Measurements from ENCODE around the gene F12. TPM values are rescaled to one million over a fixed set of nuclear protein-coding genes. Genes with fewer than 3 reads are reported as not detected.

The F12 gene
- total RNA-seq, 4 donors from 2014 or later, result 0.36 to 1.2 (median 0.95) TPM; not detected in 1

- no peak for ATAC-seq
- in situ Hi-C loops (cut with MboI; ENCODE audit: low sequenced_read_pairs in 4 of 4) (no loop called here), intact Hi-C loops (cut with DNase I; ENCODE audit: low total_unique reads) (no loop called here)
- H3K4me3 ChIP-seq, result no peak overlapping the region
- H3K4me1 ChIP-seq, result peaks cover 31 to 39% of the 10 kb centered on the region in 2 donors
- peak overlapping the region in 2 of 4 donors; percentile 32 to 61 for H3K27ac ChIP-seq
- H3K9me3 ChIP-seq, result no peaks in the 10 kb centered on the region
- no peak for DNase-seq
- peaks cover 0 to 34% of the 10 kb centered on the region in 2 donors for H3K36me3 ChIP-seq
- TF ChIP-seq POLR2A (IDR thresholded peaks at IDR 0.05) (no peak), CTCF (IDR thresholded peaks at IDR 0.05 in 4 of 5, conservative IDR thresholded peaks at IDR 0.05 in 1 of 5) (no peak)
- H3K27me3 ChIP-seq, result no peaks in the 10 kb centered on the region
Observed at GRCh38 chr5:177430972-177431316, 21.6 kb upstream of the F12 start.

GRCh38 chr5:177430140-177430951 lies 21.0 kb upstream of the F12 start:
- DNase-seq, result no peak
- no peaks in the 10 kb centered on the region for H3K27me3 ChIP-seq
- H3K27ac ChIP-seq, result peak overlapping the region in 1 of 4 donors; percentile 32
- H3K4me3 ChIP-seq, result no peak overlapping the region
- no peak for ATAC-seq
- peaks cover 34 to 44% of the 10 kb centered on the region in 2 donors for H3K4me1 ChIP-seq
- H3K36me3 ChIP-seq, result peaks cover 0 to 28% of the 10 kb centered on the region in 2 donors
- TF ChIP-seq CTCF (IDR thresholded peaks at IDR 0.05 in 4 of 5, conservative IDR thresholded peaks at IDR 0.05 in 1 of 5) (no peak), POLR2A (IDR thresholded peaks at IDR 0.05) (no peak)
- H3K9me3 ChIP-seq, result no peaks in the 10 kb centered on the region
- in situ Hi-C loops (cut with MboI; ENCODE audit: low sequenced_read_pairs in 4 of 4), result no loop called here
- intact Hi-C loops (cut with DNase I; ENCODE audit: low total_unique reads), result no loop called here

GRCh38 chr5:177429248-177430040 lies 20.1 kb upstream of the F12 start:
- no peak overlapping the region for H3K4me3 ChIP-seq
- no peaks in the 10 kb centered on the region for H3K27me3 ChIP-seq
- no peaks in the 10 kb centered on the region for H3K9me3 ChIP-seq
- H3K27ac ChIP-seq, result peak overlapping the region in 1 of 4 donors; percentile 75
- ATAC-seq, result no peak
- intact Hi-C loops (cut with DNase I; ENCODE audit: low total_unique reads), result no loop called here
- DNase-seq, result peak; percentile 43 to 60
- in situ Hi-C loops (cut with MboI; ENCODE audit: low sequenced_read_pairs in 4 of 4), result no loop called here
- peaks cover 0 to 19% of the 10 kb centered on the region in 2 donors for H3K36me3 ChIP-seq
- TF ChIP-seq CTCF (IDR thresholded peaks at IDR 0.05 in 4 of 5, conservative IDR thresholded peaks at IDR 0.05 in 1 of 5) (no peak), POLR2A (IDR thresholded peaks at IDR 0.05) (no peak)
- peaks cover 34 to 45% of the 10 kb centered on the region in 2 donors for H3K4me1 ChIP-seq

GRCh38 chr5:177428574-177429217 lies 19.3 kb upstream of the F12 start:
- Histone ChIP-seq H3K4me3 (no peak overlapping the region), H3K4me1 (peaks cover 34 to 45% of the 10 kb centered on the region in 2 donors)

More at GRCh38 chr5:177428574-177429217, 19.3 kb upstream of the F12 start:
- no peak for DNase-seq
- intact Hi-C loops (cut with DNase I; ENCODE audit: low total_unique reads) (no loop called here), in situ Hi-C loops (cut with MboI; ENCODE audit: low sequenced_read_pairs in 4 of 4) (no loop called here)
- TF ChIP-seq CTCF (IDR thresholded peaks at IDR 0.05 in 4 of 5, conservative IDR thresholded peaks at IDR 0.05 in 1 of 5) (no peak), POLR2A (IDR thresholded peaks at IDR 0.05) (no peak)
- Histone ChIP-seq H3K36me3 (peaks cover 0 to 12% of the 10 kb centered on the region in 2 donors), H3K9me3 (no peaks in the 10 kb centered on the region), H3K27ac (peak overlapping the region in 1 of 4 donors; percentile 75), H3K27me3 (no peaks in the 10 kb centered on the region)
- ATAC-seq, result no peak

Data from gastrocnemius medialis (tissue), 4 donors.